ACC112 (cell line): Measurements from ENCODE around the gene ENHO.
"Not testable (repeated sequence)": the region's sequence is repeated elsewhere in the genome, so short reads cannot be mapped to it uniquely, and the experiment has no call there.

Experiments
- H2AFZ ChIP-seq: fragments of 200-600 bp; sonication (generic); one replicate; pipeline ENCODE4 v1.6.0; 2017; ENCODE audit warnings: antibody characterized with exemption, low read length; ENCODE audit not compliant: unreplicated experiment
- H3K27ac ChIP-seq: fragments of 200-600 bp; sonication (generic); 2 replicates; pipeline ENCODE4 v1.5.1; 2014; ENCODE audit warnings: low read depth, mild to moderate bottlenecking, antibody characterized with exemption, low read length, moderate library complexity
- H3K27me3 ChIP-seq: fragments of 200-600 bp; sonication (generic); 2 replicates; pipeline ENCODE4 v1.6.1; 2014; ENCODE audit warnings: mild to moderate bottlenecking, antibody characterized with exemption, low read length, moderate library complexity, mixed read lengths; ENCODE audit not compliant: insufficient read depth
- H3K36me3 ChIP-seq: fragments of 200-600 bp; sonication (generic); 2 replicates; pipeline ENCODE4 v1.6.1; 2016; ENCODE audit warnings: mild to moderate bottlenecking, antibody characterized with exemption, low read length, moderate library complexity, mixed read lengths; ENCODE audit not compliant: insufficient read depth
- H3K4me1 ChIP-seq: fragments of 200-600 bp; sonication (generic); one replicate; pipeline ENCODE4 v1.6.1; 2016; ENCODE audit warnings: low read length, mixed read lengths; ENCODE audit not compliant: insufficient read depth, unreplicated experiment, control insufficient read depth
- H3K4me3 ChIP-seq: fragments of 200-600 bp; sonication (generic); 2 replicates; pipeline ENCODE4 v1.5.1; 2014; ENCODE audit warnings: mild to moderate bottlenecking, low read depth, low read length
- H3K79me2 ChIP-seq: fragments of 200-600 bp; sonication (generic); one replicate; pipeline ENCODE4 v1.6.0; 2016; ENCODE audit warnings: low read length; ENCODE audit not compliant: control insufficient read depth, unreplicated experiment, insufficient read depth

The ENHO gene

DNA sequence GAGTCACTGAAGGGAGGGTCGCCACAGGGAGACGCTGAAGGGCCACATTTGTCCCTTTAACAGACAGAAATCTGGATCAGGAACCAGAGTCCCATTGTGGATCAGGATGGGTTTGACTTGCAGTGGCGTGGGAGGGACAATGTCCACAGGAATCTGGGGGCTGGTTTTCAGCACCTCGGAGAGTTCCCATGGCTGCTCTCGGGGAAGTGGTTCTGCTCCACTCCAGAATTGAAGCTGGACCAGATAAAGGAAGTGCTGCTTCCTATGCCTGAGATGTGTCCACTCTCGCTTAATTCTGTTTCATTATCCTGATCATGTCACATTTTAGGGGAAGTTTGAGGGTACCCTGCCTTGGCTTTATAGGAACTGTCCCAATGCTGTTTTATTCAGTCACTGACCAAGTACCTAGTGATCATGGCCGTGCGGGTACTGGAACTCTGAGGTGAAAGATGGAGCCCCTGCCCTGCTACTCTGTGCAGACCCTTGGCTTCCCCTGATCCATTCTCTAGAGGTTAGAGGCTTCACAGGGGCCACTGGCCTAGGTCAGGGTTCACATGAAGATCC lies 28.7 kb downstream of the ENHO start:
- Histone ChIP-seq H3K4me3 (no peak overlapping the region), H3K27me3 (peaks cover 45% of the 10 kb centered on the region), H3K36me3 (no peaks in the 10 kb centered on the region), H2AFZ (no peak overlapping the region), H3K27ac (no peak overlapping the region), H3K79me2 (no peaks in the 10 kb centered on the region), H3K4me1 (no peaks in the 10 kb centered on the region)

DNA sequence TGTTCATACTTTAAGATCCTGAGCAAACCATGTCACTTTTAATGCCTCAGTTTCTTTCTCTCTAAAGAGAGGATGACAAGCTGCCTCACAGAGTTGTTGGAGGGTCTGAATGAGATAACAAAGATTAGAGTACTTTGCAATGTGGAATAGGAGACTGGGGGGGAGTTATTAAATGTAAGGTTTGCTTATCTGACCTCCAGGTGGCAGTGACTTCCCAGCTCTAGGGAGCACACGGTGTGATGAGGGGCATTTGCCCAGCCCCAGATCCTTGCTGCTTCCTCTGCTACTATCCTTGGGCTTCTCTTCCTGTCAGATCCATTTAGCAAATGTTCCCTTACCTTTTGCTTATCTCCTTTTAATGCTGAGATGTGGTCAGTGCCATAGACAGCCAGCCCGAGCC lies 30.7 kb downstream of the ENHO start:
- Histone ChIP-seq H3K4me3 (no peak overlapping the region), H3K4me1 (no peaks in the 10 kb centered on the region), H3K36me3 (no peaks in the 10 kb centered on the region), H3K79me2 (no peaks in the 10 kb centered on the region), H2AFZ (no peak overlapping the region), H3K27me3 (peaks cover 57% of the 10 kb centered on the region), H3K27ac (no peak overlapping the region)

DNA sequence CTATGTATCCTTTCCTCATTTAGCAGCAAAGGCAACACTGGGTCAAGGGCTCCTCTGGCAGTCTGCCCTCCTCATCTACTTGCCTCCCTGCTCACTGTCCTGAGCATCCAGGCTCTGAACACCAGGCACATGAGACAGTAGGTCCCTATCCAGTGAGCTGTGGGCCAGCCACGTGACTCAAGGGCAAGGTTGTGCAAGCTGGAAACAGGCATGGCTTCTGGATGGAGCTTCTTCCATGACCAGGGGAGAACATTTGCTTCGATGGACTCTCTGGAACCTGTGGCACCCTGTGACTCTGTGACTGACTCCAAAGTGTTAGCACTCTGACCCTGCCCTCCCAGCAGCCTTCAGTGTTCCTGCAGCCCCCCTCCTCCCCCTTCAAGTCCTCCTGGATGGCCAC lies 31.2 kb downstream of the ENHO start:
- Histone ChIP-seq H3K79me2 (no peaks in the 10 kb centered on the region), H3K4me3 (no peak overlapping the region), H2AFZ (no peak overlapping the region), H3K36me3 (no peaks in the 10 kb centered on the region), H3K27ac (no peak overlapping the region), H3K27me3 (peaks cover 61% of the 10 kb centered on the region), H3K4me1 (no peaks in the 10 kb centered on the region)

DNA sequence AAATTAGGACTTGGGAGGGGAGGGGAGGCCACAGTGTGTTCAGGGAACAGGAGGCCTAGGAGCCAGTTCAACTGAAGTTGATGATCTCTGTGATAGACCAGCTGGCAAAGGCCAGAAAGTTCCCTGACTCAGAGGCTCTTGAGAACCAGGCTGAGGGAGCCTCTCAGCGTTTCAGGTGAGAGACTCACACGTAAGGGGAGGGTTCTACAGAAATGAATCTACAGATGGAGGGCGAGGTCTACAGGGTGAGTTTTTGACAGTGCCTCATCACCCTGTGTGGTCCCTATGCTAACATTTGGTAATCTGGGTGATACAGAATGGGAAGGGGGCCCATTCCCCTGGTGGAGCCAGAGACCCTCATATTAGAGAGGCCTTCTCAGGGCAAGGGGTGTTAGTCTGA lies 32.0 kb downstream of the ENHO start:
- Histone ChIP-seq H3K4me1 (no peaks in the 10 kb centered on the region), H2AFZ (no peak overlapping the region), H3K79me2 (no peaks in the 10 kb centered on the region), H3K4me3 (no peak overlapping the region), H3K27me3 (peaks cover 67% of the 10 kb centered on the region), H3K36me3 (no peaks in the 10 kb centered on the region), H3K27ac (no peak overlapping the region)

DNA sequence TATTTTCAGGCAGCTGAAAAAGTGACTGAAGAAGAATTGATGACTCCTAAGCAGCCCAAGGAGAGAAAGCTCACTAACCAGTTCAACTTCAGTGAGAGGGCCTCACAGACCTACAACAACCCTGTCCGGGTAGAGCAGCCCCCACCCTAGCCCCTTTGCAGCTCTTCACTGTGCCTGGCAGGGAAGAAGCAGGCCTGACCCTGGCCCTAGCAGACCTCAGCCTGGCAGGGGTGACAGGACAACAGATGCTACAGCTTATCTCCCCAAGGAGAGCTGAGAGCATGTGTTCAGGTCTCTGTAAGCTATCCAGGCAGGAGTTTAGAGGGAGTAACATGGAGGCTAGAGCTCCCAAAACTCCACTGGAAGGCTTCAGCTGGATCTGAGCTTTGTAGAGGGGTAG lies 32.4 kb downstream of the ENHO start:
- no peaks in the 10 kb centered on the region for H3K36me3 ChIP-seq
- H3K27me3 ChIP-seq: peaks cover 68% of the 10 kb centered on the region
- H3K27ac ChIP-seq: no peak overlapping the region
- no peak overlapping the region for H3K4me3 ChIP-seq
- H3K79me2 ChIP-seq: no peaks in the 10 kb centered on the region
- H2AFZ ChIP-seq: no peak overlapping the region
- no peaks in the 10 kb centered on the region for H3K4me1 ChIP-seq

DNA sequence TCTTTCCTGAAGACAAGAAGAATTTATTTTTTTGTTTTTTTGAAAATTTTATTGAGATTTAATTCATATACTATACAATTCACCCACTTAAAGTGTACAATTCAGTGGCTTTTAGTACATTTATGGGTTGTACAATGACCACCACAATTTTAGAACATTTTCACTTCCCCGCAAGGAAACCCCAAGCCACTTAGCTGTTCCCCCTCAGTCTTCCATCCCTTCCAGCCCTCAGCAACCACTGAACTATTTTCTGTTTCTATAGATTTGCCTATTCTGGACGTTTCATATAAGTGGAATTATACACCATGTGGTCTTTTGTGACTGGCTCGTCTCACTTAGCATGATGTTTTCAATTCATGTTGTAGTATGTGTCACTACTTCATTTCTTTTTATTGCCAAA lies 36.2 kb downstream of the ENHO start:
- Histone ChIP-seq H3K27me3 (peaks cover 65% of the 10 kb centered on the region), H2AFZ (no peak overlapping the region), H3K27ac (no peak overlapping the region), H3K4me3 (no peak overlapping the region), H3K36me3 (no peaks in the 10 kb centered on the region), H3K4me1 (no peaks in the 10 kb centered on the region), H3K79me2 (no peaks in the 10 kb centered on the region)

DNA sequence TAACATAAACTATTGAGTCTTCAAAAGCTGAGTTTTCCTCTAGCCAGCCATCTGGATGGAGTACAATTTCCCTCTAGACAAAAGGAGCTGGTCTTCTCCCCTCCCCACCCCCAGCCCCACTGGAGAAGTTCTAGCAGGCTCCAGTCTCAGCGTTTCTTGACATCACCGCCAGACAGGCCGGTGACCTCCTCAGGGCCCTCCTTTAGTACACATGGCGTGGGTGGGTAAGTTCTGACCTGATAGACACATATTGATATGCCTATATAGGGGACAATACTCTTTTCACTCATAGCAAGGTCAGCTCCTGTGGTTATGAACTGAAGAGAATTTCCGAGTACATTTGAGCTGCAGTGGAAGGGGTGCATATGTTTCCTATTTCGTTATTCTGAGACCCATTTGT lies 37.0 kb downstream of the ENHO start:
- H3K79me2 ChIP-seq: no peaks in the 10 kb centered on the region
- no peak overlapping the region for H3K27ac ChIP-seq
- no peaks in the 10 kb centered on the region for H3K36me3 ChIP-seq
- no peaks in the 10 kb centered on the region for H3K4me1 ChIP-seq
- H2AFZ ChIP-seq: no peak overlapping the region
- no peak overlapping the region for H3K4me3 ChIP-seq
- peaks cover 60% of the 10 kb centered on the region for H3K27me3 ChIP-seq

DNA sequence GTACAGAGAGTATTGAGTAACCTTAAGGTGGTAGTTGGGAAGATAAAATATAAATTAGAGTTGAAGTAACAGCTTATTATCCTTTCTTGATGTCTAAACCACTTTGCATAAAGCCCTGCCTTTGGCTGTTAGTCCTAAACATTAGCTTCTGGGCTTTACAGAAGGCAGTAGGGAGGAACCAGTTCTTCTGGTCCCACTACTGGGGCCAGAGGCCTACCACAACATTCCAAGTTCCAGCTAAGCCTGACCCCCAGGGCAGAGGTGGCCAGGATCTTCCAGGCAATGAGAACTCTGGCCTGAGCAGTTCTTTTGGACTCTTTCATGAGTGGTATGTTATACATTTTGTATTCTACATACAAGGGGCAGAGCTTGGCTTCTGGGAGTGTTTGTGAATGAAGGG lies 38.1 kb downstream of the ENHO start:
- H3K36me3 ChIP-seq: no peaks in the 10 kb centered on the region
- H3K4me3 ChIP-seq: no peak overlapping the region
- H3K27ac ChIP-seq: no peak overlapping the region
- no peak overlapping the region for H2AFZ ChIP-seq
- H3K27me3 ChIP-seq: peaks cover 51% of the 10 kb centered on the region
- H3K4me1 ChIP-seq: no peaks in the 10 kb centered on the region
- H3K79me2 ChIP-seq: no peaks in the 10 kb centered on the region

DNA sequence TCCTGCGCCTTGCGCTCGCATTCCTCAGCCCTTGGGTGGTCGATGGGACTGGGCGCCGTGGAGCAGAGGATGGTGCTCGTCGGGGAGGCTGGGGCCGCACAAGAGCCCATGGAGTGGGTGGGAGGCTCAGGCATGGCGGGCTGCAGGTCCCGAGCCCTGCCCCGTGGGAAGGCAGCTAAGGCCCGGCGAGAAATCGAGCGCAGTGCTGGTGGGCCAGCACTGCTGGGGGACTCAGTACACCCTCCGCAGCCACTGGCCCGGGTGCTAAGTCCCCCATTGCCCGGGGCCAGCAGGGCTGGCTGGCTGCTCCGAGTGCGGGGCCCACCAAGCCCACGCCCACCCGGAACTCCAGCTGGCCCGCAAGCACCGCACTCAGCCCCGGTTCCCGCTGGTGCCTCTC lies 40.0 kb downstream of the ENHO start:
- not testable (repeated sequence) for H3K36me3 ChIP-seq, H3K79me2 ChIP-seq, H3K4me3 ChIP-seq, H3K4me1 ChIP-seq, H2AFZ ChIP-seq, H3K27ac ChIP-seq
- peaks cover 50% of the 10 kb centered on the region for H3K27me3 ChIP-seq

DNA sequence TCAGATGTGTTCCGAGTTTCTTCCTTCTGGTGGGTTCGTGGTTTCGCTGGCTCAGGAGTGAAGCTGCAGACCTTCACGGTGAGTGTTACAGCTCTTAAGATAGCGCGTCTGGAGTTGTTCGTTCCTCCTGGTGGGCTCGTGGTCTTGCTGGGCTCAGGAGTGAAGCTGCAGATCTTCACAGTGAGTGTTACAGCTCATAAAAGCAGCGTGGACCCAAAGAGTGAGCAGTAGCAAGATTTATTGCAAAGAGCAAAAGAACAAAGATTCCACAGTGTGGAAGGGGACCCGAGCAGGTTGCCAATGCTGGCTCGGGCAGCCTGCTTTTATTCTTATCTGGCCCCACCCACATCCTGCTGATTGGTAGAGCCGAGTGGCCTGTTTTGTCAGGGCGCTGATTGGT lies 41.2 kb downstream of the ENHO start:
- H3K36me3 ChIP-seq, H3K4me1 ChIP-seq, H3K79me2 ChIP-seq, H3K4me3 ChIP-seq, H2AFZ ChIP-seq, H3K27ac ChIP-seq: not testable (repeated sequence)
- peaks cover 50% of the 10 kb centered on the region for H3K27me3 ChIP-seq

DNA sequence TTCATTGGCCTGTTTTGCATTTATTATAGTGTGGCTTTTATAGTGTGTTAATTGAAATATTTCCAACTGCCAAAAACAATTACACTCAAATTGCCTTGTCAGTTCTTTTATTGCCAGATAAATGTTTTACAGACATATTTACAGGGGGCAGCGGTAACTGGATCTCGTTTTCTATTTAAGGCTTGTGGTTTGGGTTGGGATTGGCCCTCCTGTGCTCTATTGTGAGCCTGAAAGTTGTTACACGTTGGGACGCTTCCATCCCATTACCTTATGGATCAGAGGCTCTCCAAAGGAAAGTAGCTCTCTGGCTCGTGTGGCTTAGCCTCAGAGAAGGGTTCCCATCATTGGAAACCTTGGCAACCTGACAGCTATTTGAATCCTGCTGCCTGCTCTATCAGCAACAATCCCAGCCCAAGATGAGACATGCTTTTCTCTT lies 43.3 kb downstream of the ENHO start:
- Histone ChIP-seq H3K79me2 (no peaks in the 10 kb centered on the region), H3K4me1 (no peaks in the 10 kb centered on the region), H3K4me3 (no peak overlapping the region), H3K27me3 (peaks cover 47% of the 10 kb centered on the region), H3K27ac (no peak overlapping the region), H2AFZ (no peak overlapping the region), H3K36me3 (no peaks in the 10 kb centered on the region)
